HCT116 (cell line): ENCODE data around the gene ACYP1. TPM values are rescaled to one million over a fixed set of nuclear protein-coding genes. Genes with fewer than 3 reads are reported as not detected.

Experiments used
- ATAC-seq: fragments of 200-7000 bp; cut with Tn5 transposase; 2 replicates; pipeline ENCODE4 v1.9.1; 2020; ENCODE audit warnings: mild to moderate bottlenecking, moderate library complexity
- BruUV-seq: library from RNA; stranded (reverse); fragments of 400-500 nt; replicated peaks from 2 replicates; lab custom pipeline; 2021; lab: Mats Ljungman, UMichigan
- CTCF ChIA-PET: fragments of 300-600 bp; sonication (Branson Sonifier 250); formaldehyde crosslinking; loops from one replicate; lab custom pipeline; 2021; ENCODE audit warnings: antibody characterized with exemption; lab: Charles Lee
- POLR2A ChIA-PET: fragments of 300-600, 350-600 bp; sonication (Branson Sonifier 250); formaldehyde crosslinking; loops from one replicate; lab custom pipeline; 2021; ENCODE audit warnings: antibody characterized with exemption; lab: Charles Lee
- RAD21 ChIA-PET, 2 experiments: fragments of 300-600 bp; sonication (Branson Sonifier 250); formaldehyde crosslinking; loops; one replicate each; lab custom pipeline; 2023; ENCODE audit warnings: low total read pairs in 2 of 2; ENCODE audit not compliant: uncharacterized antibody in 2 of 2, unreplicated experiment in 2 of 2, low non-redundant PET in 1 of 2; lab: Charles Lee
- DNase-seq: peaks from one replicate; pipeline ENCODE4 v3.0.0-alpha.2; 2010; ENCODE audit warnings: low read depth, low spot score
- H2AFZ ChIP-seq: fragments of 200-600 bp; shearing (Covaris generic), sonication (generic); 2 replicates; pipeline ENCODE4 v1.6.1; 2017; ENCODE audit warnings: low read depth, mixed run types, mixed read lengths, antibody characterized with exemption, low read length; ENCODE audit not compliant: poor library complexity, severe bottlenecking
- H3K27ac ChIP-seq: 2 replicates; pipeline ENCODE4 v1.5.1; 2012; ENCODE audit warnings: low read depth, low read length
- H3K27me3 ChIP-seq: fragments of 200-600 bp; sonication (generic); 2 replicates; pipeline ENCODE4 v1.6.1; 2016; ENCODE audit warnings: mixed run types, low read length, mixed read lengths; ENCODE audit not compliant: insufficient read depth
- H3K36me3 ChIP-seq, 2 experiments: fragments of 200-500 bp in 1 of 2; fragments of 200-600 bp in 1 of 2; sonication (Bioruptor generic) in 1 of 2; sonication (generic) in 1 of 2; 2 replicates each; pipeline versions ENCODE4 v1.5.1 to v1.6.1; 2014 to 2016; ENCODE audit warnings: low read length in 2 of 2, inconsistent platforms in 1 of 2, mixed read lengths in 1 of 2, mixed run types in 1 of 2; ENCODE audit not compliant: insufficient read depth in 2 of 2, control insufficient read depth in 1 of 2
- H3K4me1 ChIP-seq, 2 experiments: fragments of 200-600 bp in 1 of 2; sonication (generic) in 1 of 2; 2 replicates each; pipeline versions ENCODE4 v1.5.1 to v1.6.1; 2012 to 2017; ENCODE audit warnings: low read length in 2 of 2, inconsistent platforms in 1 of 2, mild to moderate bottlenecking in 1 of 2, mixed read lengths in 1 of 2, mixed run types in 1 of 2, moderate library complexity in 1 of 2; ENCODE audit not compliant: insufficient read depth in 2 of 2, control insufficient read depth in 1 of 2
- H3K4me2 ChIP-seq: fragments of 200-600 bp; sonication (generic); 2 replicates; pipeline ENCODE4 v1.6.1; 2017; ENCODE audit warnings: mixed run types, low read length, mixed read lengths
- H3K4me3 ChIP-seq, 2 experiments: fragments of 200-600 bp in 1 of 2; sonication (generic) in 1 of 2; replicated peaks in 1 of 2; 2 replicates each; pipeline ENCODE4 v1.5.1; 2011 to 2016; ENCODE audit warnings: low read length in 2 of 2, control low read depth in 1 of 2, low read depth in 1 of 2, mild to moderate bottlenecking in 1 of 2, mixed read lengths in 1 of 2, mixed run types in 1 of 2
- H3K79me2 ChIP-seq: fragments of 200-600 bp; sonication (generic); 2 replicates; pipeline ENCODE4 v1.6.1; 2017; ENCODE audit warnings: mild to moderate bottlenecking, mixed run types, low read length, moderate library complexity, mixed read lengths; ENCODE audit not compliant: insufficient read depth
- H3K9ac ChIP-seq: fragments of 200-600 bp; sonication (generic); 2 replicates; pipeline ENCODE4 v1.6.1; 2016; ENCODE audit warnings: low read length, mixed read lengths
- H3K9me2 ChIP-seq: fragments of 200-600 bp; sonication (generic), shearing (Covaris generic); 2 replicates; pipeline ENCODE4 v1.6.1; 2017; ENCODE audit warnings: mixed run types, mild to moderate bottlenecking, moderate library complexity; ENCODE audit not compliant: insufficient read depth
- H3K9me3 ChIP-seq, 2 experiments: fragments of 200-500 bp in 1 of 2; fragments of 200-600 bp in 1 of 2; sonication (Bioruptor generic) in 1 of 2; sonication (generic) in 1 of 2; 2 replicates each; pipeline ENCODE4 v1.6.1; 2014 to 2017; ENCODE audit warnings: low read length in 2 of 2, mixed read lengths in 2 of 2, inconsistent platforms in 1 of 2, low read depth in 1 of 2, mild to moderate bottlenecking in 1 of 2, mixed run types in 1 of 2, moderate library complexity in 1 of 2; ENCODE audit not compliant: control insufficient read depth in 1 of 2, insufficient read depth in 1 of 2
- H4K20me1 ChIP-seq: fragments of 200-600 bp; sonication (generic), shearing (Covaris generic); 2 replicates; pipeline ENCODE4 v1.6.1; 2017; ENCODE audit warnings: mixed run types, mild to moderate bottlenecking, moderate library complexity; ENCODE audit not compliant: insufficient read depth
- ATF3 ChIP-seq: IDR thresholded peaks from 2 replicates; pipeline ENCODE4 v1.6.1; 2012
- CBX3 ChIP-seq: IDR thresholded peaks from 2 replicates; pipeline ENCODE4 v1.6.1; 2012; ENCODE audit warnings: low read depth
- POLR2A ChIP-seq: IDR thresholded peaks from 2 replicates; pipeline ENCODE4 v1.7.0; 2011; ENCODE audit warnings: borderline replicate concordance; ENCODE audit not compliant: insufficient read depth, insufficient read length; ENCODE audit errors: extremely low read depth
- POLR2AphosphoS5 ChIP-seq: IDR thresholded peaks from 2 replicates; pipeline ENCODE4 v1.6.1; 2011; ENCODE audit warnings: mild to moderate bottlenecking, low read depth, low read length, moderate library complexity
- RAD21 ChIP-seq: IDR thresholded peaks from 2 replicates; pipeline ENCODE4 v1.6.1; 2012; ENCODE audit warnings: low read depth, mild to moderate bottlenecking
- TCF7L2 ChIP-seq: IDR thresholded peaks from 2 replicates; pipeline ENCODE4 v1.7.0; 2011; ENCODE audit warnings: borderline replicate concordance, inconsistent platforms; ENCODE audit not compliant: insufficient read depth, insufficient read length; ENCODE audit errors: extremely low read depth
- ZBTB33 ChIP-seq: IDR thresholded peaks from 2 replicates; pipeline ENCODE4 v1.6.1; 2011; ENCODE audit warnings: mild to moderate bottlenecking, low read length, moderate library complexity; ENCODE audit not compliant: insufficient replicate concordance; ENCODE audit errors: extremely low read depth
- ZFX ChIP-seq: fragments of 450-650 bp; IDR thresholded peaks from 2 replicates; pipeline ENCODE4 v1.6.1; 2017
- intact Hi-C: fragments of 100-400 bp; cut with micrococcal nuclease; formaldehyde crosslinking; loops from 2 replicates; pipeline ENCODE4 v1.10.0; 2022
- total RNA-seq: library from RNA; stranded (reverse); gene quantifications from one replicate; pipeline ENCODE4 v1.2.1, GENCODE V29; 2021; ENCODE audit not compliant: unreplicated experiment
- TF ChIP-seq, protein P1 (sequence below): IDR thresholded peaks from 2 replicates; pipeline ENCODE4 v1.6.1; 2012; ENCODE audit warnings: low read depth

ACYP1 gene
- total RNA-seq, 1 experiment from 2014 or later: 30.7 TPM

- RAD21 ChIA-PET: interaction anchor here (0.9 to 1.6 kb wide), 3 partner anchors 65 to 227 kb away, joined by 3 to 5 read pairs (median 4); no protein-coding TSS in a partner anchor
- no peak overlapping the region for H3K4me3 ChIP-seq
- no peak overlapping the region for H3K9ac ChIP-seq
- BruUV-seq: no TSS peak
- no peaks in the 10 kb centered on the region for H3K9me2 ChIP-seq
- no peaks in the 10 kb centered on the region for H3K4me1 ChIP-seq
- peak; percentile 25; the same call in 1 of the 2 replicates for ATAC-seq
- H2AFZ ChIP-seq: no peak overlapping the region
- no peak overlapping the region for H3K27ac ChIP-seq
- no peaks in the 10 kb centered on the region for H3K9me3 ChIP-seq
- peaks cover 20 to 36% of the 10 kb centered on the region in 2 experiments; a peak in 3 of 4 replicates for H3K36me3 ChIP-seq
- TF ChIP-seq POLR2A: no peak
- no peak for TF ChIP-seq ZFX
- TF ChIP-seq, protein P1, sequence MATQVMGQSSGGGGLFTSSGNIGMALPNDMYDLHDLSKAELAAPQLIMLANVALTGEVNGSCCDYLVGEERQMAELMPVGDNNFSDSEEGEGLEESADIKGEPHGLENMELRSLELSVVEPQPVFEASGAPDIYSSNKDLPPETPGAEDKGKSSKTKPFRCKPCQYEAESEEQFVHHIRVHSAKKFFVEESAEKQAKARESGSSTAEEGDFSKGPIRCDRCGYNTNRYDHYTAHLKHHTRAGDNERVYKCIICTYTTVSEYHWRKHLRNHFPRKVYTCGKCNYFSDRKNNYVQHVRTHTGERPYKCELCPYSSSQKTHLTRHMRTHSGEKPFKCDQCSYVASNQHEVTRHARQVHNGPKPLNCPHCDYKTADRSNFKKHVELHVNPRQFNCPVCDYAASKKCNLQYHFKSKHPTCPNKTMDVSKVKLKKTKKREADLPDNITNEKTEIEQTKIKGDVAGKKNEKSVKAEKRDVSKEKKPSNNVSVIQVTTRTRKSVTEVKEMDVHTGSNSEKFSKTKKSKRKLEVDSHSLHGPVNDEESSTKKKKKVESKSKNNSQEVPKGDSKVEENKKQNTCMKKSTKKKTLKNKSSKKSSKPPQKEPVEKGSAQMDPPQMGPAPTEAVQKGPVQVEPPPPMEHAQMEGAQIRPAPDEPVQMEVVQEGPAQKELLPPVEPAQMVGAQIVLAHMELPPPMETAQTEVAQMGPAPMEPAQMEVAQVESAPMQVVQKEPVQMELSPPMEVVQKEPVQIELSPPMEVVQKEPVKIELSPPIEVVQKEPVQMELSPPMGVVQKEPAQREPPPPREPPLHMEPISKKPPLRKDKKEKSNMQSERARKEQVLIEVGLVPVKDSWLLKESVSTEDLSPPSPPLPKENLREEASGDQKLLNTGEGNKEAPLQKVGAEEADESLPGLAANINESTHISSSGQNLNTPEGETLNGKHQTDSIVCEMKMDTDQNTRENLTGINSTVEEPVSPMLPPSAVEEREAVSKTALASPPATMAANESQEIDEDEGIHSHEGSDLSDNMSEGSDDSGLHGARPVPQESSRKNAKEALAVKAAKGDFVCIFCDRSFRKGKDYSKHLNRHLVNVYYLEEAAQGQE: no peak
- TF ChIP-seq TCF7L2: no peak
- no peak for TF ChIP-seq ATF3
- TF ChIP-seq RAD21: no peak
- no peak for TF ChIP-seq CBX3
- TF ChIP-seq POLR2AphosphoS5: no peak
- TF ChIP-seq ZBTB33: no peak
- H3K4me2 ChIP-seq: no peak overlapping the region
- no peaks in the 10 kb centered on the region for H3K27me3 ChIP-seq
- no peak for DNase-seq
- CTCF ChIA-PET: interaction anchor here (1.1 to 4.4 kb wide), 8 partner anchors 20 to 228 kb away, joined by 3 to 27 read pairs (median 4); partner anchors contain the start of gene RPS6KL1
- H4K20me1 ChIP-seq: no peaks in the 10 kb centered on the region
- POLR2A ChIA-PET: no interaction called here
- H3K79me2 ChIP-seq: no peaks in the 10 kb centered on the region
- intact Hi-C loops: loop anchor here (1.0 kb wide), 3 partner anchors 142 to 227 kb away; no protein-coding TSS in a partner anchor
These were observed 24.3 kb upstream of the ACYP1 start for GRCh38 chr14:75088153-75088552.
